Activated T-cell treated with anti-CD3 and anti-CD28 coated beads for 1 hour (primary cell): ENCODE measurements around the gene TLCD5.

Source experiments
- DNase-seq: peaks from one replicate; pipeline ENCODE4 v3.0.0-alpha.2; 2020; ENCODE audit warnings: low read depth

The TLCD5 gene

DNA sequence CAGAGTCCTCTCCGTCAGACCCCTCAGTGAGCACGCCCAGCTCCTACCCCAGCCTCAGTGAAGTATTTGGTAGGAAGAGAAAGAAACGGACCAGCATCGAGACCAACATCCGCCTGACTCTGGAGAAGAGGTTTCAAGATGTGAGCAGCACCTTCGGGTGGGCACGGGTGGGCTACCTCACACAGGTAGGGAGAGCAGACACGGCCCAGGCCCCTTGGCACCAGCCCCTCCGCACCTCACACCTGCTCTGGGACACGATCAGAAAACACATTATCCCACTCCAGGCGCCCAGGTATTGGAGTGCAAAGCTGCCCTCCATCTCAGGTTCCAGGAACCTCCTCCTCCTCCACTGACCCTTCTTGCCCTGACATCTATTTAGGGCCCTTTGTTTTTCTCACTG is 17.6 kb upstream of the TLCD5 start:
- DNase-seq = no peak

GRCh38 chr11:120308081-120308480 is 17.0 kb upstream of the TLCD5 start:
- DNase-seq = no peak

GRCh38 chr11:120310870-120311269 is 14.2 kb upstream of the TLCD5 start:
- no peak for DNase-seq

DNA sequence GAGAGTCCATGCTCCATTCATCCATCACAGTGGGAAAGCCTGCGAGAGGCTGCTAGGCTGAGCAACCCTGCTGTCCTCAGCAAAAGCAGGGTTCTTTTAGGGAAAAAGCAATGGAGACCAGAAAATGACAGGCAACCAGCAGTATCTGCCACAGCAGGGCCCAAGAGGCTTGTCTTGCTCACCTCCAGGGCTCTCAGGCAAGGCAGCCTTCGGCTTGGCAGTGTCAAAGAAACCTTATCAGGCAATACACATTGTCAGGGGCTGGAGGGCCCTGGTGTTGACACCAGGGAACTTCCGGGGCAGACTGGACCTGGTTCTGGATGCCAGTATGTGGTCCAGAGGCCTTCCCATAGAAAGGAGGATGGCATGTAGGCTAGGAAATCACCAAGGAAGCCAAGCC is 10.2 kb upstream of the TLCD5 start:
- no peak for DNase-seq

DNA sequence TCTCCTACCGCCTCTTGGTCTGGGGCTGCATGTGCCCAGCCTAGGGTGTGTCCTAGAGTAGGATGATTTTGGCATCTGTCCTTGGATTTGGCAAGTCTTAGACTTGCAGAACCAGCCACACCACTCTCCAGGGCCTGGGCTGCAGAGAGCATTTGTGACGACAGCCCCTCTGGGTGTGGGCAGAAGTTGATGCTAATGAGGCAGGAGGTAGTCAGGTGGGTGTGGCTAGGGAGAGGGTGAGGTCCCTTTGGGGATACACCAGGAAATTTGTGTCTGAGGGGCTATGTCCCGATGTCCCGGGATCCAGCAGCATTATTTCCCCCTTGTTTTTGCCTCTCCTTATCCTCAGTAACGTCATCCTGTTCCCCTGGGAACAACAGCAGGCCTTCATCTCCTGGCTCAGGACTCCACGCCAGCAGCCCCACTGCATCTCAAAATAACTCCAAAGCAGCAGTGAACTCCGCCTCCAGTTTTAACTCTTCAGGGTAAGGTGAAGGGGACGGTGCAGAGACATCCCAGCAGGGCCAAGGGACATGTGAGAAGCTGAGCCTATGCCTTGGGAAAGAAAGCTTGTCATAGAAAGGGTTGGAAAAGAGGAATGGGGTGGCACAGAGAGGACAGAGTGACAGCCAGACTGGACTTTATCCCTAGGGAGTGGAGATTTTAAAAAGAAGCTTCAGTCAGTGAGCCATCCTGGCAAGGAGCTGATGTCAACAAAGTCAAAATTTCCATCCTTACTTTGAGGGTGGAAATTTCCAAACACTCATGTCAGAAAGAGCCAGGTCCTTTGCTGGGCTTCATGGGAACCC is 8.0 kb upstream of the TLCD5 start:
- no peak for DNase-seq

DNA sequence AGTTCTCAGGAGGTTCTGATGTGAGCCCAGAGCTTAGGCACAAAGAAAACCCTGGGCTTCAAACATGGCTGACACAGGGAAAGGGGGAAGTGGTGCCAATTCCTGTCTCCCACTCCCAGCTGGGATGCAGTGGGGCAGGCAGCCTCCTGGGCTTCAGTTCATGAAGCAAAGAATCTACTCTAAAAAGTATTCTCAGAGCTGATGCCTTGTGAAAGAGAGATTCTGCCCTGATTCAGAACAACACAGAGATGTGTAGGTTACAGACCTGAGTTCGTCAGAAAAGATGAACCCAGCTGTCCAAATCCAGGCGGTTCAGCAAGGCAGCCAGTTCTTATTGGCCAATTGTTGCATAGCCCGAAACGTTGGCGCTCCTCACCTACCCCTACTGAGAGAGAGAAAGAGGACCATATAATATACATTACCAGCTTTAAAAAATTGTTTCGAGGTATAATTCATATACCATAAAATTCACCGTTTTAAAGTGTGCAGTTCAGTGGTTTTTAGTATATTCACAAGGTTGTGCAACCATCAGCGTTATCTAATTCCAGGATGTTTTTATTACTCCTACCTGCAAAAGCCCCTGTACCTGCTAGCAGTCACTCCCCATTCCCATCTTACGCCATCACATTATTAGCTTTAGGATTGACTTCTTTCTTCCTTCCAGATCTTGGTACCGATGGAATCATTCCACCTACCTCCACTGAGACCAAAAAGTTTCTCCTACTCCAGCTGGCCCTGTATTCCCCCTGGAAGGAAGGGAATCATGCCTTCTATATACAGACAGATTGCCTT is 7.2 kb upstream of the TLCD5 start:
- DNase-seq = no peak

GRCh38 chr11:120318906-120319305 is 6.2 kb upstream of the TLCD5 start:
- DNase-seq = no peak

DNA sequence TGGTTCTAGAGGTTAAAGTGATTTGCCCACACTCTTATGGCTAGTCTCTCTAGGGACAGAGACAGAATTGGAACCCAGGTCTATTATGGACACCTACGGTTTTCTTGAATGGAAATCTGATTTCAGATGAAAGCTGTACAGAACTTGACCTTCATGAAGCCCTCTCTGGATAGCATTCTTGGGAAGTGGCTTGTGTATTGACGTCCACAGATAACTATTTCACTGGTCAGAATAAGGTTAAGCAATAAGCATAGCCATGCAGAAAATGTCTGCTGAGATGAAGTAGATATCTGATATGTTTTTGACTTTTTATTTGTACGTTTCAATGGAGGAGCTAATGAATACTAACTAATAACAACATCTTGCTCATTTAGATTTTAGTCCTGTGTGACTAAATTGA is 1.1 kb downstream of the TLCD5 start:
- no peak for DNase-seq

DNA sequence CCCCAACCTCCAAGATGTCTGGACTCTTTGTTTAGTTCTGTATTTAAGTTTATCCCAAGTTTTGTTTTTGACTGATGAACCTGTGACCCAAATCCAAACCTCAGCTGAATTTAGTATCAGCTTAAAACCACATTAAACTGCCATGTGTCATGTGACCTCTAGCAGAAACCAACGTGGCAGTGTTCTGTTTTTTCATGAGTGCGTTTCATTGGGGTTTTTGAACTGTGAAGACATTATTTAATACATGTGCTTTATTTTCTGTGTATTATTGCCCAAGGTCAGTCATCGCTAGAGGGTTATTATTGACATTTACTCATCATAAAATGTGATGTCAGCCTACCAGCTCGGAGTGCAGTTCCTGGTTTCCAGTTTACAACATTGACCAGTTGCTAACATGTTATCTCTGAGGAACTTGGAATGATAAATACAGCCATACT is 1.8 kb downstream of the TLCD5 start:
- no peak for DNase-seq

DNA sequence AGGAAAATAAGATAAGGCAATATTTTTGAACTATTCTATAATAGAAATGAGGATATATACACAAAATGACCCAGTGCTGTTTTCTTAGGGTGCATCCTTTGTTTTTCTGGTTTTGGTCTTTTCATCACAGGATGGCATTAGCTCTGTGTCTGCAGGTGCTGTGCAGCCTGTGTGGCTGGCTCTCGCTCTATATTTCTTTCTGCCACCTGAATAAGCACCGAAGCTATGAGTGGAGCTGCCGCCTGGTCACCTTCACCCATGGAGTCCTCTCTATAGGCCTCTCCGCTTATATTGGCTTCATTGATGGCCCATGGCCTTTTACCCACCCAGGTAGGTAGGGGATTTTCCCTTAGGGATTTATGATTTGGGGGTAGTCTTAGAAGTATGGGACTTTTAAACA is 2.2 kb downstream of the TLCD5 start:
- DNase-seq = no peak

DNA sequence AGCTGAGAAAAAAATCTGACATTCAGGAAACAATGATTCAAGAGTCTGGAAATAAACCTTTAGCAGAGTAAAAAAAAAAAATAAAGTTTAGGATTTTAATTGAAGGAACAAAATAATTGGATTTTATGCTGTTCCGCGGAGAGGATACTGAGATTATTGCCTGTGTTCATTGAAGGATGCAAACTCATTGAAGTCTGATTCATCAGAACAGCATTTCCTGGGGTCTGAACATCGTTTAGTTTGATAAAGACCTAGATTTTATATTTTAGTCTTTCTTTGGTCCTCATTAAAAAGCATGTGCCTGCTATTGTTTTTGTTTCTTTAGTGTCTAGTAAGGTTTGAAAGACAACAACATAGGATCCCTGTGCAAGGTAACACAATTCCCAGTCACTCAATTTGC is 4.5 kb downstream of the TLCD5 start:
- DNase-seq = no peak

DNA sequence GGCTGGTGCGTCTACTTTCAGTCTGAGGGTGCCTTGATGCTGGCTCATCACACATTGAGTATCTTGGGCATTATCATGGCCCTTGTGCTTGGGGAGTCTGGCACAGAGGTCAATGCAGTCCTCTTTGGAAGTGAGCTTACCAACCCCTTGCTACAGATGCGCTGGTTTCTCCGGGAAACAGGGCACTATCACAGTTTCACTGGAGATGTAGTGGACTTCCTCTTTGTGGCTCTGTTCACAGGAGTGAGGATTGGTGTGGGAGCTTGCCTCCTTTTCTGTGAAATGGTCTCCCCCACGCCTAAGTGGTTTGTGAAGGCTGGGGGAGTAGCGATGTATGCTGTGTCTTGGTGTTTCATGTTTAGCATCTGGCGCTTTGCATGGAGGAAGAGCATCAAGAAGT is 4.9 kb downstream of the TLCD5 start:
- no peak for DNase-seq

- DNase-seq = no peak
Measured at GRCh38 chr11:120331301-120331996, 6.3 kb downstream of the TLCD5 start.

- no peak for DNase-seq
Measured at GRCh38 chr11:120332822-120333716, 8.0 kb downstream of the TLCD5 start.

DNA sequence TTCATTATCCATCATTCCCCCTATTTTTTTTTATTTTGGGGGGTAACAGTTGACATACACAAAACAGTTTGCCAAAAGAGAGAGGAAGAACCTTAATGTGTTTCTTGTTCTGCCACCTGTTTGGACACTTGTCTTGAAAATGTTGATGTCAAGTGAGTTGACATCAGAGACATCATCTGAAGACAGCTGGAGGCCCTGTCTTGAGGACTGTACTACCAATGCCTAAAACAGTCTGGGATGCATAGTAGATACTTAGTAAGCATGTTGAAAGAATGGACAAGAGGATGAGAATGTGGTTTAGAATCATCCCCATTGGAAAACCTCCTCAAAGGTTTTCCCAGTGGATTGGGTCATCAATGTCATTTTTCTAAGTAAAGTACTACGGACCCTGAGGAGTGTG is 8.7 kb downstream of the TLCD5 start:
- no peak for DNase-seq

- no peak for DNase-seq
Measured at GRCh38 chr11:120334332-120334731, 9.2 kb downstream of the TLCD5 start.

GRCh38 chr11:120334894-120335462 is 9.9 kb downstream of the TLCD5 start:
- peak; percentile 39 for DNase-seq

DNA sequence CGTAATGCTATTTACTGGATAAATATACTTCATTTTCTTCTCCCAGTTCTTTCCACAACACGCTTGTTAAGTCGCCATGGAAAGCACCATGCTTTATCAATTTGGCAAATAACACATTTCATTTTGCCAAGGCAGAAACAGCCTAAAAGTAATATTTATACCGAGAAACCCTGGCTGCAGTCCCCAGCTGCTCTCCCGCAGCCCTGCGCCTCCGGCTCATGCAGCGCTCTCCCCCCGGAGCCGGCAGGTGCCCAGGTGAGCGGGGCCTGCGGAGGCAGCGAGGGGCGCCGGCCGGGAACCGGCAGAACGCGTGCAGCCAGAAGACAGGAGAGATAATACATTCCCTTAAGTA is 10.4 kb downstream of the TLCD5 start:
- DNase-seq = no peak

DNA sequence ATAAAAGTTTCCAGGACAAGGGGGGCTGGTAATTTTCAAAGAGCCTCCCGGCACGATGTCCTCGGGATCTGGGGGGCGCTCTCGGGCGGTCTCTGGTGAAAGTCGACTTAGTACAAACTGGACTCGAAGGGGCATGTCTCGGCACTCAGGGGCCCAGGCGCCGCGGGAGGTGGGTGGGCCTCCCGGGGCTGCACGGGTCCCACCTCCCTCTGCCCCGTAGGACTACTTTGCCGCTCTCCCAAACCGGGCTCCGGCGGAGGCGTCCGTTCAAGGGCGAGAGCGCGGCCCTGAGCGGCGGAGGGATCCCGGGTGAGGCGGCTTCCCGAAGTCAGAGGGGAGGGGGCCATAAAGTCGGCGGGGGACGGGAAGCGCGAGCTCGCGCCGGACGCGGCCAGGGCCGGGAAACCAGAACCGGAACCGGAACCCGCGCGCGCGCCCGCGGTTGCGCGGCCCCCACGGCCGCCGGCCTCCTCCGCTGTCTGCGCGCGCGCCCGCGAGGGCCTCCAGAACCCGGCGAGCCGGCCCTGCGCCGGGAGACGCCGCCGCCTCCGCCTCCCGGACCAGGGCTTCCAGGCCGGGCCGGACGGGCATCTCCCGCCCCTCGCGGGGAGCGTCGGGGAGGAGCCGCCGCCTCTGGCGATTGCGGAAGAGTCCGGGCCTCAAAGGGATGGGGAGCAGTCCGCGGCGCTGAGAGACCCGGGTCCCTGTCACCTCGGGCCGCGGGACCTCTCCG is 11.0 kb downstream of the TLCD5 start, which contains the start of gene ARHGEF12:
Gene ARHGEF12, plus strand, starts transcription at position 506 of the 733 bp plus-strand sequence. CDS start 831 bp downstream, outside the sequence.
- DNase-seq = peak; percentile 56

GRCh38 chr11:120336641-120337354 is 11.7 kb downstream of the TLCD5 start:
- no peak for DNase-seq
